Prostate gland (tissue), 2 donors: ENCODE data around the gene PDXDC1.
"Not testable (repeated sequence)": the region's sequence is repeated elsewhere in the genome, so short reads cannot be mapped to it uniquely, and the experiment has no call there.

Experiments used
- POLR2A ChIP-seq: fragments of 450-650 bp; IDR thresholded peaks from one replicate; pipeline ENCODE4 v1.6.1; 2016; ENCODE audit warnings: antibody characterized with exemption, mild to moderate bottlenecking
- TF ChIP-seq, protein P1 (sequence below), 4 experiments: fragments of 200-600 bp in 2 of 4; fragments of 450-650 bp in 2 of 4; sonication (generic) in 2 of 4; IDR thresholded peaks; 1 replicate in 3 of 4; 2 replicates in 1 of 4; pipeline ENCODE4 v1.5.1; 2016 to 2019; ENCODE audit warnings: antibody characterized with exemption in 4 of 4, mild to moderate bottlenecking in 2 of 4, moderate library complexity in 2 of 4

- TF ChIP-seq, protein P1, sequence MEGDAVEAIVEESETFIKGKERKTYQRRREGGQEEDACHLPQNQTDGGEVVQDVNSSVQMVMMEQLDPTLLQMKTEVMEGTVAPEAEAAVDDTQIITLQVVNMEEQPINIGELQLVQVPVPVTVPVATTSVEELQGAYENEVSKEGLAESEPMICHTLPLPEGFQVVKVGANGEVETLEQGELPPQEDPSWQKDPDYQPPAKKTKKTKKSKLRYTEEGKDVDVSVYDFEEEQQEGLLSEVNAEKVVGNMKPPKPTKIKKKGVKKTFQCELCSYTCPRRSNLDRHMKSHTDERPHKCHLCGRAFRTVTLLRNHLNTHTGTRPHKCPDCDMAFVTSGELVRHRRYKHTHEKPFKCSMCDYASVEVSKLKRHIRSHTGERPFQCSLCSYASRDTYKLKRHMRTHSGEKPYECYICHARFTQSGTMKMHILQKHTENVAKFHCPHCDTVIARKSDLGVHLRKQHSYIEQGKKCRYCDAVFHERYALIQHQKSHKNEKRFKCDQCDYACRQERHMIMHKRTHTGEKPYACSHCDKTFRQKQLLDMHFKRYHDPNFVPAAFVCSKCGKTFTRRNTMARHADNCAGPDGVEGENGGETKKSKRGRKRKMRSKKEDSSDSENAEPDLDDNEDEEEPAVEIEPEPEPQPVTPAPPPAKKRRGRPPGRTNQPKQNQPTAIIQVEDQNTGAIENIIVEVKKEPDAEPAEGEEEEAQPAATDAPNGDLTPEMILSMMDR (IDR thresholded peaks at IDR 0.05) = not testable (repeated sequence)
- not testable (repeated sequence) for TF ChIP-seq POLR2A
These were observed 182.8 kb downstream of the PDXDC1 start for GRCh38 chr16:15157644-15158043.
